Activated naive CD4-positive, alpha-beta T cell treated with anti-CD3 and anti-CD28 coated beads for 36 hours (primary cell): ENCODE data around the gene DAD1. TPM values are rescaled to one million over a fixed set of nuclear protein-coding genes. Genes with fewer than 3 reads are reported as not detected.
"Not testable (repeated sequence)": the region's sequence is repeated elsewhere in the genome, so short reads cannot be mapped to it uniquely, and the experiment has no call there.

Experiments used
- CTCF ChIA-PET: fragments of 350-600 bp; sonication (Branson Sonifier 250); formaldehyde crosslinking; loops from one replicate; lab custom pipeline; 2021; ENCODE audit warnings: antibody characterized with exemption; lab: Charles Lee
- DNase-seq: peaks from one replicate; pipeline ENCODE4 v3.0.0-alpha.2; 2020
- H3K27ac Mint-ChIP-seq: one replicate; pipeline ENCODE4 v1.8.0; 2021; ENCODE audit warnings: mild to moderate bottlenecking, mixed read lengths
- H3K27me3 Mint-ChIP-seq: one replicate; pipeline ENCODE4 v1.8.0; 2021; ENCODE audit warnings: low read depth, mixed read lengths
- H3K36me3 Mint-ChIP-seq: one replicate; pipeline ENCODE4 v1.8.0; 2021; ENCODE audit warnings: low read depth, mixed read lengths
- H3K4me1 Mint-ChIP-seq: one replicate; pipeline ENCODE4 v1.8.0; 2021; ENCODE audit warnings: low read depth, mixed read lengths
- H3K4me3 Mint-ChIP-seq: one replicate; pipeline ENCODE4 v1.8.0; 2021; ENCODE audit warnings: mild to moderate bottlenecking, moderate library complexity, mixed read lengths
- H3K9me3 Mint-ChIP-seq: one replicate; pipeline ENCODE4 v1.8.0; 2021; ENCODE audit warnings: mixed read lengths
- intact Hi-C: fragments of 100-400 bp; cut with micrococcal nuclease; formaldehyde crosslinking; loops from one replicate; pipeline ENCODE4 v1.15.1; 2023
- total RNA-seq, 2 experiments: library from RNA; stranded (reverse); gene quantifications; one replicate each; pipeline ENCODE4 v1.2.3, GENCODE V29; 2021

Gene DAD1
- total RNA-seq, result 100 to 1,000 TPM; 219 to 226 TPM

GRCh38 chr14:22589096-22589839, at the start of gene DAD1:
Gene DAD1 (minus strand): TSS chr14:22589224. CDS start chr14:22589157, 67 bp downstream.
- Mint-ChIP-seq H3K27ac (peak within 1 kb of the TSS; percentile 99), H3K36me3 (peaks cover 29% of the 10 kb centered on the region), H3K4me3 (peak within 1 kb of the TSS; percentile 98), H3K27me3 (no peaks in the 10 kb centered on the region), H3K9me3 (no peaks in the 10 kb centered on the region), H3K4me1 (peaks cover 68% of the 10 kb centered on the region)
- CTCF ChIA-PET, result interaction anchor here (0.6 to 11.5 kb wide), 18 partner anchors 9 to 264 kb away, joined by 3 to 135 read pairs (median 4); partner anchors contain the start of genes ABHD4 and OXA1L
- intact Hi-C loops, result loop anchor here (1.0 to 10.0 kb wide), 11 partner anchors 9 to 1320 kb away; partner anchors contain the start of genes ABHD4, HNRNPC, LRP10 and OXA1L
- DNase-seq, result peak; percentile 100

GRCh38 chr14:22635980-22636379, 47.0 kb upstream of the DAD1 start:
- H3K36me3 Mint-ChIP-seq, DNase-seq, H3K4me3 Mint-ChIP-seq, intact Hi-C loops, H3K9me3 Mint-ChIP-seq, H3K4me1 Mint-ChIP-seq, CTCF ChIA-PET, H3K27ac Mint-ChIP-seq, H3K27me3 Mint-ChIP-seq: not testable (repeated sequence)

DNA sequence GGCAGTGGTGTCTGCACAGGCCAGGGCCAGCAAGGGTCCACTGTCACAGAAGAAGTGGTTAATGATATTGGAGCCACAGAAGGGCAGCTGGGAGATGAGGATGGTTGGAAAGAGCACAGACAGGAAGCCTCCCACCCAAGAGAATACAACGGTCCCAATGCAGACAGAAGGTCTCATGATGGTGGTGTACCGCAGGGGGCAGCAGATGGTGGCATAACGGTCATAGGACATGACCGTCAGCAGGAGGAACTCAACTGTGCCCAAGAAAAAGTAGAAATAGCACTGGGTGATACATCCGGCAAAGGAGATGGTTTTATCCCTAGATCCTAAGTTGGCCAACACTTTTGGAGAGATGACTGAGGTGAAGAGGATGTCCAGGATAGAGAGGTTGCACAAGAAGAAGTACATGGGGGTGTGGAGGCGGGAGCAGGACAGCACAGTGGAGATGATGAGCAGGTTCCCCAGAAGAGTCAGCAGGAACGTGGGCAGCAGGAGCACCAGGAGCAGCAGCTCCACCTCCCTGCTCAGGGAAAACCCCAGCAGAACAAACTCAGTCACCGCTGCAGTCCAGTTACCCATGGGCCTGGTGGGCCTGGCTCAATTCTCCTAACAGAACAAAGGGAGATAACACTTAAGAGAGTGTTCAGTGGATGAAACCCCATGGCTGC, 45.3 kb upstream of the DAD1 start:
- intact Hi-C loops, result no loop called here
- no peaks in the 10 kb centered on the region for H3K36me3 Mint-ChIP-seq
- no peaks in the 10 kb centered on the region for H3K4me1 Mint-ChIP-seq
- H3K9me3 Mint-ChIP-seq, result peaks cover 7% of the 10 kb centered on the region
- no peaks in the 10 kb centered on the region for H3K27me3 Mint-ChIP-seq
- H3K27ac Mint-ChIP-seq, result no peak overlapping the region
- CTCF ChIA-PET, result interaction anchor here (2.5 kb wide), 1 partner anchor 10 kb away, joined by 8 read pairs; the partner anchor contains the start of gene OR6J1
- no peak for DNase-seq
- H3K4me3 Mint-ChIP-seq, result no peak overlapping the region

GRCh38 chr14:22630486-22630885, 41.5 kb upstream of the DAD1 start:
- DNase-seq, result no peak
- H3K27me3 Mint-ChIP-seq, result no peaks in the 10 kb centered on the region
- H3K27ac Mint-ChIP-seq, result no peak overlapping the region
- CTCF ChIA-PET, result interaction anchor here (0.8 kb wide), 1 partner anchor 14 kb away, joined by 3 read pairs; the partner anchor contains the start of gene OR6J1
- intact Hi-C loops, result no loop called here
- peaks cover 7% of the 10 kb centered on the region for H3K9me3 Mint-ChIP-seq
- no peak overlapping the region for H3K4me3 Mint-ChIP-seq
- H3K4me1 Mint-ChIP-seq, result no peaks in the 10 kb centered on the region
- H3K36me3 Mint-ChIP-seq, result no peaks in the 10 kb centered on the region

DNA sequence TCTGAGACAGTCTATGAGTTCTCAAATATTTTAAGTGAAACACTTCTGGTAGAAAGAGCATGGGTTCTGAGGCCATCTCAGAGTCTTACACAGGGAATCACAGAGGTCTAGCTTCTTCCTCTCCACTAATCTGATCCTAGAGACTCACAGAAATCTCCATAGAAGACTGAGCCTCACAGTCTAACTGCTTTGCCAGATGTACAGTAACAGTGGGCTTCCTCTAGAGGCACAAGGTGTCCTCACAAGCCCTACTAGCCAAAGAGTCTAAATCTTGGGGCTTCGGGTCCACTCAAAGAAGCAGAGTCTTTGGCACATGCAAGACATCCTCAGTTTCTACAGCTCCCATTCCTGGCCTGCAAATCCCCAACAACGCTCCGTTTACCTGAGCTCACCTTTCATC, 41.0 kb upstream of the DAD1 start:
- intact Hi-C loops, result no loop called here
- Mint-ChIP-seq H3K9me3 (peaks cover 7% of the 10 kb centered on the region), H3K4me1 (no peaks in the 10 kb centered on the region), H3K27ac (no peak overlapping the region), H3K27me3 (no peaks in the 10 kb centered on the region), H3K36me3 (no peaks in the 10 kb centered on the region), H3K4me3 (no peak overlapping the region)
- no peak for DNase-seq
- CTCF ChIA-PET, result interaction anchor here (0.8 kb wide), 1 partner anchor 14 kb away, joined by 3 read pairs; the partner anchor contains the start of gene OR6J1

DNA sequence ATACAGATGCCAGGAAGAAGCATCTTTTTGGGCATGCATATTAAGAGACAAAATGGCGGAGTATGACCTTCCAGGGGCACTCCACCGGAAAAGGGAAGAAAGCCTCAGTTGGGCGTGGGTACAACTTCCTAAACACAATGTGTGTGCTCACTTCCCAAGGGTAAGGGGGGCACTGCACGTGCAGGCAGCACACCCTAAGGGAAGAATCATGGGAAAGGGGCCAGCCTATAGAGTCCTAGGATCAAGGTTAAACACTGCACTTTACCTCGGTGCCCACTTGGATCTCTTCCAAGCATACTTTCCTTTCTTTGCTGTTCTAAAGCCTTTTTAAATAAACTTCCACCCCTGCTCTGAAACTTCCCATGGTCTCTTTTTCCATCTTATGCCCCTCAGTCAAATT, 40.3 kb upstream of the DAD1 start:
- Mint-ChIP-seq H3K27ac (no peak overlapping the region), H3K27me3 (no peaks in the 10 kb centered on the region), H3K9me3 (peaks cover 7% of the 10 kb centered on the region), H3K4me3 (no peak overlapping the region), H3K4me1 (no peaks in the 10 kb centered on the region), H3K36me3 (no peaks in the 10 kb centered on the region)
- CTCF ChIA-PET, result no interaction called here
- DNase-seq, result no peak
- intact Hi-C loops, result no loop called here

DNA sequence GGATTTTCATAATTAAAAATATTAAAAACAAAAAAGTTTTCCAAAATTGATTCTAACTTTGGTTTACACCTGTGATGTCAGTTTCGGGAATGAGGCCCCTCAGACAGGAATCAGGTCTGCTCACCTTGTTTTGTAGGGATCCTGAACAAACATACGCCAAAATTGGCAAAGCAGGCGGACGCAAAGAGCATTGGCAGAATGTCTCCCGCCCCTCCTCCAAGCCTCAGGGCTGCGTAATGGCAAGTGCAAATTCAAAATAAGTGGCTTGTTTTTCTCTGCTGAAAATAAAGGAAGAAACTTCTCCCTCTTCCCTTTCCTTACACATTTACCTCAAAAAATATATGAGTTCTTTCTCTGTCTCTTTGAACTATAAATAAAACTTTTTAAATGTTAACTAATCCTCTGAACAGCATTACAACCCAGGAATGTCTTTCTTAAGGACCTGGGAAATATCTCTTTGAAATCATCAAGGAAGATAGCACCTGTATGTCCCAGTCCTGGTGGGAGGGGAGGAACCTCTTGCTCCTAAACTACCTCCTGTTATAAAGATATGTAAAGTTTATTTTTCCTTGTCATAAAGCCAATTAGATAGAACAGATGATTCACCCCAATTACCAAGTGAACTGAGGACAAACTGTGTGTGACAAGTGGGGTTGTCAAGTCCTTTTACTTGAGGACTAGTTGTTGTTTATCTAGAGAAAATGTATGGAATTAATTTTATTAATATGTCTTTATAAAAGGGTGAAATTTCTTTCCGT, 38.7 kb upstream of the DAD1 start:
- intact Hi-C loops, result no loop called here
- Mint-ChIP-seq H3K9me3 (peaks cover 7% of the 10 kb centered on the region), H3K4me3 (no peak overlapping the region), H3K27ac (no peak overlapping the region), H3K27me3 (no peaks in the 10 kb centered on the region), H3K4me1 (peaks cover 4% of the 10 kb centered on the region), H3K36me3 (no peaks in the 10 kb centered on the region)
- DNase-seq, result no peak
- CTCF ChIA-PET, result no interaction called here

DNA sequence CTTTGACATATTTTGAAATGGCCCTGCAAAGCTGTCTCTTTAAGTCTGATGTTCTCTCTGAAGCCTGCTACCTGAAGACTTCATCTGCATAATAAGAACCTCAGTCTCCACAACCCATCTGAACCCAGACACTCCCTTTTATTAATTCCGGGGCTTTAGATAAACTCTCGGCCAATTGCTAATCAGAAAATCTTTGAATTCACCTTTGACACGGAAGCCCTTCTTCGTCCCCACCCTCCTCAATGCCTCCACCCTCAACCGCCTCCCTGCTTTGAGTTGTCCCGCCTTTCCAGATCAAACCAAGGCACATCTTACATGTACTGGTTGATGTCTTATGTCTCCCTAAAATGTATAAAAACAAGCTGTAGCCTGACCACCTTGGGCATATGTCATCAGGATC, 37.6 kb upstream of the DAD1 start:
- intact Hi-C loops, result no loop called here
- Mint-ChIP-seq H3K4me3 (no peak overlapping the region), H3K9me3 (peaks cover 8% of the 10 kb centered on the region), H3K27ac (no peak overlapping the region), H3K27me3 (no peaks in the 10 kb centered on the region), H3K4me1 (peaks cover 4% of the 10 kb centered on the region), H3K36me3 (no peaks in the 10 kb centered on the region)
- DNase-seq, result no peak
- CTCF ChIA-PET, result no interaction called here

GRCh38 chr14:22623047-22623446, 34.0 kb upstream of the DAD1 start:
- no peaks in the 10 kb centered on the region for H3K36me3 Mint-ChIP-seq
- H3K4me3 Mint-ChIP-seq, result no peak overlapping the region
- H3K9me3 Mint-ChIP-seq, result peaks cover 2% of the 10 kb centered on the region
- peaks cover 4% of the 10 kb centered on the region for H3K4me1 Mint-ChIP-seq
- H3K27me3 Mint-ChIP-seq, result no peaks in the 10 kb centered on the region
- intact Hi-C loops, result no loop called here
- CTCF ChIA-PET, result no interaction called here
- no peak overlapping the region for H3K27ac Mint-ChIP-seq
- DNase-seq, result no peak

- intact Hi-C loops, result no loop called here
- Mint-ChIP-seq H3K4me1 (peaks cover 4% of the 10 kb centered on the region), H3K36me3 (no peaks in the 10 kb centered on the region), H3K4me3 (no peak overlapping the region), H3K27ac (no peak overlapping the region), H3K9me3 (peaks cover 2% of the 10 kb centered on the region), H3K27me3 (no peaks in the 10 kb centered on the region)
- CTCF ChIA-PET, result interaction anchor here (0.7 kb wide), 1 partner anchor 981 kb away, joined by 3 read pairs; no protein-coding TSS in a partner anchor
- DNase-seq, result no peak
Observed at GRCh38 chr14:22622255-22622654, 33.2 kb upstream of the DAD1 start.

DNA sequence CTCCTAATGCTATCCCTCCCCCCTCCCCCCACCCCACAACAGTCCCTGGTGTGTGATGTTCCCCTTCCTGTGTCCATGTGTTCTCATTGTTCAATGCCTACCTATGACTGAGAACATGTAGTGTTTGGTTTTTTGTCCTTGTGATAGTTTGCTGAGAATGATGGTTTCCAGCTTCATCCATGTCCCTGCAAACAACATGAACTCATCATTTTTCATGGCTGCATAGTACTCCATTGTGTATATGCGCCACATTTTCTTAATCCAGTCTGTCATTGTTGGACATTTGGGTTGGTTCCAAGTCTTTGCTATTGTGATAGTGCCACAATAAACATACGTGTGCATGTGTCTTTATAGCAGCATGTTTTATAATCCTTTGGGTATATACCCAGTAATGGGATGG, 26.7 kb upstream of the DAD1 start:
- H3K27me3 Mint-ChIP-seq, intact Hi-C loops, DNase-seq, CTCF ChIA-PET, H3K9me3 Mint-ChIP-seq, H3K4me3 Mint-ChIP-seq, H3K4me1 Mint-ChIP-seq, H3K27ac Mint-ChIP-seq, H3K36me3 Mint-ChIP-seq: not testable (repeated sequence)

DNA sequence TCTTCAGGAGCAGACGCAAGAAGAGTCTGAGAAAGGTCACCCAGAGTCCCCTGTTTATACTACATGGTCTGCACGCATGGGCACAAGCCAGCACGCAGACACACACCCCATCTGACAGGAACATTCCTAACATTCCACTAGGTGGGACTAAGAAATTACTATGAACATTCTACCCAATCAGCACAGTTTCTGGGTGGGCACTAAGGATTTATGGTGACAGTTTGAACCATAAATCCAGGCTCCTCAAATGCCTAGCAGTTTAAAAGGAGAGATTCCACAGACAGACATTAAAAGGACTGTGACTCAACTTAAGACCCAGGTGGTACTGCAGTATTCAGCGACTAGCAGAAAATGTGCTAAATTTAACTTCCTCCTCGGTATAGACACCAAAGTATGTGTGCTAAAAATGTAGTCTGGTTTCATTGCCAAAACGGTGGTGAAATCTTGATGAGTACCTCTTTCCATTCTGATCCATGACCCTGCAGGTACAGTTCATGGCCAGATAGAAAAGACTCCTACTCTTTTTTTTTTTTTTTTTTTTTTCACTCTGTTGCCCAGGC, 25.3 kb upstream of the DAD1 start:
- no peak overlapping the region for H3K4me3 Mint-ChIP-seq
- no peaks in the 10 kb centered on the region for H3K9me3 Mint-ChIP-seq
- no peaks in the 10 kb centered on the region for H3K27me3 Mint-ChIP-seq
- CTCF ChIA-PET, result no interaction called here
- no peaks in the 10 kb centered on the region for H3K4me1 Mint-ChIP-seq
- H3K36me3 Mint-ChIP-seq, result peaks cover 12% of the 10 kb centered on the region
- intact Hi-C loops, result no loop called here
- DNase-seq, result no peak
- no peak overlapping the region for H3K27ac Mint-ChIP-seq
